ENCODE results near the gene STYXL1.

DNA sequence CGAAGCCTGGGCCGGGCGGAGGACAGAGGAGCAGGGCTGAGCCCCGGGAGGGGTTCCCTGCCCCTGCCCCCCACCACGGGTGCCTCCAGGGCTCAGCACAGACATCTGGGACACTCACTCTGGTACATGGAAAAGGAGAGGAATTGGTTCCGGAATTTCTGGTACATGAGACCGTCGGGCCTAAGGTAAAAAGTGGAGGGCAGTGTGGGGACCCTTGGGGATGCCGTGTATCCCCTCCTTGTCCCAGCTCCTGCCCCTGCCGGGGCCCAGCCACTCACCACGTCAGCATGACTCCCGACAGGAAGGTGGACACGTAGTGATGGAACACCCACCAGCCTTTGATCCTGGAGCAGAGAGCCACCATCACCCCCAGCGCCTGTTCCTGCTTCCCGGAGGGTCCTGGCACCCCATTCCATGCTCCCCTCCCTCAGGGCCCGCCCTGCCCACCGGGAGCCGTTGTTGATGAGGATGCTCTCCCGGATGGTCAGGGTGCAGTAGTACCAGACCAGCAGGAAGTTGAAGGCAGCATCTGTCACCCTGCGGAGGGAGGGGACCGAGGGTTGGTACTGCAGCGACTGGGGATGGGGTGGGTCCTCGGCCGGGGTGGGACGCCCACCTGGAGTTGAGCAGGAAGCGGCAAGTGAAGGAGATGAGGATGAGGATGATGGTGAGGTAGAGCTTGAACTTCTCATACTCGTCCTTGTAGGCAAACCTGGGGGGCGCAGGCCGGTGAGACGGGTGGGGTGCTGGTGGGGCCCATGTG, 59.8 kb downstream of the STYXL1 start:
- TF ChIP-seq EZH2 (IDR thresholded peaks at IDR 0.05; ENCODE audit: borderline replicate concordance, low read depth, low read length, severe bottlenecking) (no peak), CTCF (IDR thresholded peaks at IDR 0.05; ENCODE audit: borderline replicate concordance, extremely low read depth, low read length, poor library complexity, severe bottlenecking) (no peak)
